GM20000 (cell line): ENCODE data around the gene MEG3.

ENCODE experiments used
- DNase-seq: peaks from one replicate; pipeline ENCODE4 v3.0.0; 2012; ENCODE audit warnings: low spot score
- TF ChIP-seq, protein P1 (sequence below): IDR thresholded peaks from 2 replicates; pipeline ENCODE4 v1.5.1; 2012; ENCODE audit warnings: mild to moderate bottlenecking, control low read depth; ENCODE audit errors: extremely low read depth, missing control alignments

MEG3 gene

DNA sequence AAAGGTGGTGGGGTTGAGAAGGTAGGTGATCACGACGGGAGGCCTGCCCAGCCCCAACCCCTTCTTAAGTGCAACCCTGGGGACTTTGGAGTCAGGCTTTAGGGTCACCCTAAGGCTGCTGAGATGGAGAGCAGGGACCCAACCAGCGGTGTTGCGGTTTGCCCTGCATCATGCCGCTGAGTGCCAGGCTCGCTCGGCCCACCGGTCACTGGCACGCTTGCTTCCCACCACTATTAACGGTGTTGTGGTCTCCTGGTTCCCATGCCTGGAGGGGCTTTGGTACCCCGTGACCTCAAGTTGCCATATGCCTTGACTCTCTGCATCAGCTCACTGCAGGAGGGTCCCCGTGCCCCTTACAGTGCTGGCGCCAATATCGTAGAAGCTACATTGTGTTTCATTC is 18.4 kb upstream of the MEG3 start:
- TF ChIP-seq, protein P1, sequence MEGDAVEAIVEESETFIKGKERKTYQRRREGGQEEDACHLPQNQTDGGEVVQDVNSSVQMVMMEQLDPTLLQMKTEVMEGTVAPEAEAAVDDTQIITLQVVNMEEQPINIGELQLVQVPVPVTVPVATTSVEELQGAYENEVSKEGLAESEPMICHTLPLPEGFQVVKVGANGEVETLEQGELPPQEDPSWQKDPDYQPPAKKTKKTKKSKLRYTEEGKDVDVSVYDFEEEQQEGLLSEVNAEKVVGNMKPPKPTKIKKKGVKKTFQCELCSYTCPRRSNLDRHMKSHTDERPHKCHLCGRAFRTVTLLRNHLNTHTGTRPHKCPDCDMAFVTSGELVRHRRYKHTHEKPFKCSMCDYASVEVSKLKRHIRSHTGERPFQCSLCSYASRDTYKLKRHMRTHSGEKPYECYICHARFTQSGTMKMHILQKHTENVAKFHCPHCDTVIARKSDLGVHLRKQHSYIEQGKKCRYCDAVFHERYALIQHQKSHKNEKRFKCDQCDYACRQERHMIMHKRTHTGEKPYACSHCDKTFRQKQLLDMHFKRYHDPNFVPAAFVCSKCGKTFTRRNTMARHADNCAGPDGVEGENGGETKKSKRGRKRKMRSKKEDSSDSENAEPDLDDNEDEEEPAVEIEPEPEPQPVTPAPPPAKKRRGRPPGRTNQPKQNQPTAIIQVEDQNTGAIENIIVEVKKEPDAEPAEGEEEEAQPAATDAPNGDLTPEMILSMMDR: no peak
- DNase-seq: no peak

DNA sequence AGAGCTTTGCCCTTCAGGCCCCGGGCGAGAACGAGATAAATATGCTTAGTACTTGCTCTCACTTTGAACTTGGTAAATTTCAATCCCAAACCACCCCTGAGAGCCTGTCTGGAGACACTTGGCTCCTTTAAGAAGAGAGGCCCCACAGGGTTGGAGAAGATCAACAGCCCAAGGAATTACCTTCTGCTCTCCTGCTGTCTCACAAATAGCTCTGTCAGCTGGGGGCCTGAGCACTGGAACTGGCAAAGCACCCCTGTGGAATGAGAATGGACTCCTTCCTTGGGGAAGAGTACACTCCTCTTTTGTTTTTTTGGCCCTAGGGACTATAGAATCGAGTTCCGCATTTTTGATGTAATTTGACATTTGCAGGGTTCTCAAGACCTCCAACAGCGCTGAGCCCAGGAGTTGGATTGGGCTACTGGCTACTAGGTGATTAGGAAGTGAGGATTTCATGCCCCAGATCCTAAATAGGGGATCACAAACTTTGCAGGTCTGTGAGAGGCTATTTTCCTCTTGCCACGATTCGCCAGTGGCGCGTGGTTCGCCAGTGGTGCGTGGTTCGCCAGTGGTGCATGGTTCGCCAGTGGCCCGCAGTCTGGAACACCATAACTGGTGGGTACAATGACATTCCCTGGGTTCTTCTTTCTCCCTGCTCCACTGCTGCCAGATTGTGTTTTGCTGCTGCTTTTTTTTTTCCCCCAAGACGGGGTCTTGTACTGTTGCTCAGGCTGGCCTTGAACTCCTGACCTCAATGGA is 17.8 kb upstream of the MEG3 start:
- TF ChIP-seq, protein P1: no peak
- no peak for DNase-seq

DNA sequence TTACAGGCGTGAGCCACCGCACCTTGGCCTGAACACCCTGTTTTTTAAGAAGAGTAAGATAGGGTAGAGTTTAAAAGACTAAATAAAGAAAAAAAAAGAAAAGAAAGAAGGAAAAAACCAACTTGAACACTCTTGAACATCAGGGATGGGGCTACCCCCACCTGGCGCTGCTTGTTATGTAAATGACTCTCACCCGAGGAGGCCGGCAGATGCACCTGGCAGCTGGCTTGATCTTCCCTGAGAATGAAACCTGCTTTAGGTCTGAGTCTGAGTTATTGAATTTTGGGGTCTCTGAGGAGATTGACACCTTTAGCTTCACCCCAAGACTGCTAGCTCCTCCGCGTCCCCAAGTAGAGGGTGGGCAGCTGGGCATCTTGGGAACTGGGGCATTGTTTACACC is 15.5 kb upstream of the MEG3 start:
- DNase-seq: no peak
- TF ChIP-seq, protein P1: no peak

DNA sequence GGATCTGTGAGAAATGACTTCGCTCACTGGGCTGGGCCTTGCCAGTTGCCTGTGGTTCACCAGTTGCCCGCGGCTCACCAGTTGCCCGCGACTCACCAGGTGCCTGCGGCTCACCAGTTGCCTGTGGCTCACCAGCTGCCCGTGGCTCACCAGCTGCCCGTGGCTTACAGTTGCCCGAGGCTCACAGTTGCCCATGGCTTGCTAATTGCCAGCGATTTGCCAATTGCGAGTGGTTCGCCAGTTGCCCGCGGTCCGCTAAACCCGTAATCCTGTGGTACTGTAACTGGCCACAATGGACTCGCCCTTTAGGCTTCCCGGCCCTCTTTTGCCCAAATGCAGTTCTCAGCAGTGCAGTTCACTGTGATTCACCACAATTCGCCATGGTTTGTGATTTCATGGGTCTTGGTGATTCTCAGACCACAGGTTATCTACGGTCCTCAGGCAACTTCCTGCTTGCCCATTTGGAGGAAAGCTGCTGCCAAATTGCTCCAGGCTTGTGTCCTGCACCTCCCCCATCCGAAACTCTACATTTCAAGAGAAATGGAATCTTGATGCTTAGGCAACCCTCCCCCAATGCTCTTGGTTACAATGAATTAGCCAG is 15.0 kb upstream of the MEG3 start:
- DNase-seq: no peak
- TF ChIP-seq, protein P1: no peak

DNA sequence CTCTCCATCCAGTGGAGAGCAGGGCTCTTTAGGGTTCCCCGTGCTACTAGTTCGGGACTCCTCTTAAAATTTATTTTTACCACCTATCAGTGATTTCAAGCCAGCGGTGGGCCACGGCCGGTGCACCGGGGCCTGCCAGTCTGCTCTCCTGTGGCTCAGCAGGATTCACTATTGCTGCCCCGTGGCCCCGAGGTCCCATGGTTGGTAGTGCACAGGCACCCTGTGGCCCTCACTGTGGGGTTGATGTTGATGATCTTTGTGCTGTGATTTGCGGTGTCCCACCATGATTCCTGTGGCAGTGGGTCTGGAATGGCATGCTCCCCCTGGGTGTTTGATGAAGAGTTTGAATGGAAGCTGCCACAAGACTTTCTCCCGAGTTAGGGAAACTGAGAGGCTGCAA is 12.6 kb upstream of the MEG3 start:
- no peak for DNase-seq
- TF ChIP-seq, protein P1: no peak

DNA sequence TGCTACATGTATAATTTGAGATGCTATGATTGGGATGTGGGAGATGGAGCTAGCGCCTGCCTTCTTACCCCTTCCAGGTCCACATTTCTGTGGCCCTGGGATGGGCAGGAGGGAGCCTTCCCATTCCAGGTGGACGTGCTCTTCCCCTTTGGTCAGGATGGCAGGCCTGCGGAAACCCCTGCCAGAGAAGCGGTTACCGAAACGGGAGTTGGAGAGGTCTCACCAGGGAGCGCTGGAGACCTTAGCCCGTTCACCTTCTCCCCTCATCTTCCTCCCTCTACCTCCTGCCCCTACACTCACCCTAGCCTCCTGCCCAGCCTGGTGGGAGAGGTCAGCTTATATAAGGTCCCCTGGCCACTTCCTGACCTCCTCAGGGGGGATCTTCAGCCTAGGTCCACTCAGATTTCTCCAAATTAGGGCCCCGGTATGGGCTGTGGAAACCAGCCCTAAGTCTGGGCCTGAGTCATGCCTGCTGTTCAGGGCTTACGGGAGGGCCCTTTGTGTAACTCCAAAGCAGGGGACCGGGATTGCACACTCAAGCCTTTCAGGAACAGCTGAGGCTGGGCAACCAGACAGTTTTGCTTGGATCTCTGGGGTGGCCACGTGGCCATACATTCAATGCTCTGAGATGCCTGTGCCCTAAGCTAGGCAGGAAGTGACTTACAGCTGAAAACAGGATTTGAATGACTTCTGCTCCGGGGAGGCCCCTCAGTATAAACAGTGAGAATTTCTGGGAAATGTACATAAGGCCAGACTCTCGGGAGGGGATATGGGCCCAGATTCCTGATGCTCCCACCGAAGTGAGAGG is 10.2 kb upstream of the MEG3 start:
- TF ChIP-seq, protein P1: no peak
- no peak for DNase-seq
